DND-41 (cell line): ENCODE data around the gene BGN.

ENCODE experiments used
- CTCF ChIP-seq: IDR thresholded peaks from 2 replicates; pipeline ENCODE4 v1.5.1; 2012; ENCODE audit warnings: borderline replicate concordance, low read length, moderate library complexity, mild to moderate bottlenecking; ENCODE audit not compliant: poor library complexity, severe bottlenecking; ENCODE audit errors: extremely low read depth
- EZH2 ChIP-seq: IDR thresholded peaks from 3 replicates; pipeline ENCODE4 v1.6.1; 2012; ENCODE audit warnings: borderline replicate concordance, low read depth, mild to moderate bottlenecking, moderate library complexity, low read length, inconsistent platforms; ENCODE audit not compliant: severe bottlenecking

- TF ChIP-seq EZH2, result no peak
- TF ChIP-seq CTCF, result no peak
These were observed 3.3 kb upstream of the BGN start for GRCh38 chrX:153491351-153491914.
